OCI-LY1 (cell line): ENCODE measurements around the gene RASA3.
"Not testable (repeated sequence)": the region's sequence is repeated elsewhere in the genome, so short reads cannot be mapped to it uniquely, and the experiment has no call there.

Experiments
- EZH2 ChIP-seq: fragments of 200-600 bp; sonication (generic), shearing (Covaris generic); IDR thresholded peaks from 2 replicates; pipeline ENCODE4 v1.8.0; 2017; ENCODE audit warnings: borderline replicate concordance, mixed run types, mild to moderate bottlenecking, antibody characterized with exemption, low read length, moderate library complexity, mixed read lengths
- TF ChIP-seq, protein P1 (sequence below): fragments of 200-600 bp; sonication (generic), shearing (Covaris generic); IDR thresholded peaks from 2 replicates; pipeline ENCODE4 v1.5.1; 2017; ENCODE audit warnings: mild to moderate bottlenecking, antibody characterized with exemption, low read length, moderate library complexity, mixed read lengths

DNA sequence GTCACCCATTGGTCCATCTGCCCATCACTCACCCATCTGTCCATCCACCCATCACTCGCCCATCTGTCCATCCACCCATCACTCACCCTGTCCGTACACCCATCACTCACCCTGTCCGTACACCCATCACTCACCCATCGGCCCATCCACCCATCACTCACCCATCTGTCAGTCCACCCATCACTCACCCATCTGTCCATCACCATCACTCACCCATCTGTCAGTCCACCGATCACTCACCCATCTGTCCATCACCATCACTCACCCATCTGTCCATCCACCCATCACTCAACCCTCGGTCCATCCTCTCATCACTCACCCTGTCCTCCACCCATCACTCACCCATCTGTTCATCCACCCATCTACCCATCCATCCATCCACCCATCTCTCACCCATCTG, 143.6 kb downstream of the RASA3 start:
- TF ChIP-seq, protein P1, sequence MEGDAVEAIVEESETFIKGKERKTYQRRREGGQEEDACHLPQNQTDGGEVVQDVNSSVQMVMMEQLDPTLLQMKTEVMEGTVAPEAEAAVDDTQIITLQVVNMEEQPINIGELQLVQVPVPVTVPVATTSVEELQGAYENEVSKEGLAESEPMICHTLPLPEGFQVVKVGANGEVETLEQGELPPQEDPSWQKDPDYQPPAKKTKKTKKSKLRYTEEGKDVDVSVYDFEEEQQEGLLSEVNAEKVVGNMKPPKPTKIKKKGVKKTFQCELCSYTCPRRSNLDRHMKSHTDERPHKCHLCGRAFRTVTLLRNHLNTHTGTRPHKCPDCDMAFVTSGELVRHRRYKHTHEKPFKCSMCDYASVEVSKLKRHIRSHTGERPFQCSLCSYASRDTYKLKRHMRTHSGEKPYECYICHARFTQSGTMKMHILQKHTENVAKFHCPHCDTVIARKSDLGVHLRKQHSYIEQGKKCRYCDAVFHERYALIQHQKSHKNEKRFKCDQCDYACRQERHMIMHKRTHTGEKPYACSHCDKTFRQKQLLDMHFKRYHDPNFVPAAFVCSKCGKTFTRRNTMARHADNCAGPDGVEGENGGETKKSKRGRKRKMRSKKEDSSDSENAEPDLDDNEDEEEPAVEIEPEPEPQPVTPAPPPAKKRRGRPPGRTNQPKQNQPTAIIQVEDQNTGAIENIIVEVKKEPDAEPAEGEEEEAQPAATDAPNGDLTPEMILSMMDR = not testable (repeated sequence)
- not testable (repeated sequence) for TF ChIP-seq EZH2
